ENCODE results near the gene CBX7.

DNA sequence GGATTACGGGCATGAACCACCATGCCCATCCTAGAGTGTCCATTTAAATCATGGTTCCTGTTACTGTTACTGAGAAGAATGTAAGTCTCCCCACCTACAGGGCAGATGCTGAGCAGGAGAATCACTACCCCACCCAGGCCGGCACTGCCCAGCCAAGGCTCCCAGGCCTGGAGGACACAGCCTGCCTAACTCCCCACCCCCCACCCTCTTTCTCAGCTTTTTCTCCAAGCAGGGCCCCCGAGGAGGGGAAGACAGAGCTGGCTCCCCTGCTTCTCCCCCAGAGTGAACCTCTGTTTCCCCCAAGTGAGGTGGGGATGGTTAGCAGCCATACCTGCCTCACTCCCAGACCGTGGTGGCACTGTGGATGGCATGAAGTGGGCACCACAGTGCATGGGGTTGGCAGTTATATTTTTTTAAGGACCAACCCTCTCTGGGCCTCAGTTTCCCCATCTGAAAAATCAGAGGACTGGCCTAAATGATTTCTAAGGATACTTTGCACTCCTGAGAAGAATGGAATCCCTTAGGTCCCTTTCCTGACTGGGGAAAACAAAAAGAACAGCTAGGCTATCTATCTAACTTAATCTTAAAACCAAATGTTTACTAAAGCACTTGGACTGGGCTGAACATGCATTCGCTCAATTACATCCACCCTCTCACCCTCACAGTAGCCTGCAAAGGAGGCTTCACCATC lies 5.0 kb downstream of the CBX7 start:
- TF ChIP-seq EZH2 (IDR thresholded peaks at IDR 0.05) (no peak), POLR2AphosphoS5 (IDR thresholded peaks at IDR 0.05; ENCODE audit: borderline replicate concordance, low read depth, low read length) (no peak), FOXP2 (optimal IDR thresholded peaks at IDR 0.05; ENCODE audit: control extremely low read depth, extremely low read length, insufficient read depth) (no peak)
